ENCODE results near the gene MATR3.

Gene MATR3

GRCh38 chr5:139263946-139264345 is 29.6 kb upstream of the MATR3 start:
- TF ChIP-seq CTCF (IDR thresholded peaks at IDR 0.05; ENCODE audit: low read depth, low read length) = no peak
- no peak for TF ChIP-seq EZH2phosphoT487 (IDR thresholded peaks at IDR 0.05; ENCODE audit: low read depth)
- no peaks in the 10 kb centered on the region for H3K27me3 ChIP-seq (ENCODE audit: low read depth, low read length)
- no peak overlapping the region for H3K27ac ChIP-seq (ENCODE audit: low read length)
- H4K20me1 ChIP-seq (ENCODE audit: insufficient read depth, low read length) = no peaks in the 10 kb centered on the region
- no peak overlapping the region for H3K9ac ChIP-seq (ENCODE audit: low read length)
- H3K9me3 ChIP-seq (ENCODE audit: insufficient read depth, low read length) = no peaks in the 10 kb centered on the region
- no peak overlapping the region for H3K4me2 ChIP-seq (ENCODE audit: low read length)
- no peaks in the 10 kb centered on the region for H3K36me3 ChIP-seq (replicated peaks; ENCODE audit: low read depth, low read length)
- H2AFZ ChIP-seq (ENCODE audit: low read depth, low read length) = no peak overlapping the region
- H3K4me3 ChIP-seq (ENCODE audit: low read length) = no peak overlapping the region
- H3K4me1 ChIP-seq (ENCODE audit: low read length) = peaks cover 18% of the 10 kb centered on the region
- H3K79me2 ChIP-seq (ENCODE audit: low read length) = no peaks in the 10 kb centered on the region

- no peak overlapping the region for H2AFZ ChIP-seq (ENCODE audit: low read depth, low read length)
- peaks cover 18% of the 10 kb centered on the region for H3K4me1 ChIP-seq (ENCODE audit: low read length)
- no peaks in the 10 kb centered on the region for H3K9me3 ChIP-seq (ENCODE audit: insufficient read depth, low read length)
- H3K4me3 ChIP-seq (ENCODE audit: low read length) = no peak overlapping the region
- H3K27me3 ChIP-seq (ENCODE audit: low read depth, low read length) = no peaks in the 10 kb centered on the region
- H3K27ac ChIP-seq (ENCODE audit: low read length) = no peak overlapping the region
- no peaks in the 10 kb centered on the region for H3K36me3 ChIP-seq (replicated peaks; ENCODE audit: low read depth, low read length)
- no peak overlapping the region for H3K4me2 ChIP-seq (ENCODE audit: low read length)
- H4K20me1 ChIP-seq (ENCODE audit: insufficient read depth, low read length) = no peaks in the 10 kb centered on the region
- TF ChIP-seq CTCF (IDR thresholded peaks at IDR 0.05; ENCODE audit: low read depth, low read length) (no peak), EZH2phosphoT487 (IDR thresholded peaks at IDR 0.05; ENCODE audit: low read depth) (no peak)
- H3K79me2 ChIP-seq (ENCODE audit: low read length) = no peaks in the 10 kb centered on the region
- no peak overlapping the region for H3K9ac ChIP-seq (ENCODE audit: low read length)
These were observed 28.5 kb upstream of the MATR3 start for GRCh38 chr5:139265001-139265400.

- Histone ChIP-seq H4K20me1 (ENCODE audit: insufficient read depth, low read length) (no peaks in the 10 kb centered on the region), H2AFZ (ENCODE audit: low read depth, low read length) (no peak overlapping the region), H3K9ac (ENCODE audit: low read length) (no peak overlapping the region), H3K79me2 (ENCODE audit: low read length) (no peaks in the 10 kb centered on the region), H3K9me3 (ENCODE audit: insufficient read depth, low read length) (no peaks in the 10 kb centered on the region), H3K27me3 (ENCODE audit: low read depth, low read length) (no peaks in the 10 kb centered on the region), H3K27ac (ENCODE audit: low read length) (no peak overlapping the region), H3K4me2 (ENCODE audit: low read length) (no peak overlapping the region), H3K4me1 (ENCODE audit: low read length) (peaks cover 21% of the 10 kb centered on the region), H3K4me3 (ENCODE audit: low read length) (no peak overlapping the region), H3K36me3 (replicated peaks; ENCODE audit: low read depth, low read length) (no peaks in the 10 kb centered on the region)
- no peak for TF ChIP-seq EZH2phosphoT487 (IDR thresholded peaks at IDR 0.05; ENCODE audit: low read depth)
- TF ChIP-seq CTCF (IDR thresholded peaks at IDR 0.05; ENCODE audit: low read depth, low read length) = no peak
These were observed 27.3 kb upstream of the MATR3 start for GRCh38 chr5:139266236-139266635.

GRCh38 chr5:139267481-139267880 is 26.1 kb upstream of the MATR3 start:
- Histone ChIP-seq H3K4me2 (ENCODE audit: low read length) (no peak overlapping the region), H4K20me1 (ENCODE audit: insufficient read depth, low read length) (no peaks in the 10 kb centered on the region), H3K79me2 (ENCODE audit: low read length) (no peaks in the 10 kb centered on the region), H3K36me3 (replicated peaks; ENCODE audit: low read depth, low read length) (no peaks in the 10 kb centered on the region), H3K27me3 (ENCODE audit: low read depth, low read length) (peaks cover 9% of the 10 kb centered on the region), H3K9me3 (ENCODE audit: insufficient read depth, low read length) (no peaks in the 10 kb centered on the region), H3K9ac (ENCODE audit: low read length) (no peak overlapping the region), H2AFZ (ENCODE audit: low read depth, low read length) (no peak overlapping the region), H3K4me3 (ENCODE audit: low read length) (no peak overlapping the region), H3K27ac (ENCODE audit: low read length) (no peak overlapping the region), H3K4me1 (ENCODE audit: low read length) (peaks cover 23% of the 10 kb centered on the region)
- TF ChIP-seq CTCF (IDR thresholded peaks at IDR 0.05; ENCODE audit: low read depth, low read length) (no peak), EZH2phosphoT487 (IDR thresholded peaks at IDR 0.05; ENCODE audit: low read depth) (no peak)

Data from OCI-LY3 (cell line).